Cardiac atrium fibroblast (primary cell): ENCODE data around the gene ZNF223. TPM values are rescaled to one million over a fixed set of nuclear protein-coding genes. Genes with fewer than 3 reads are reported as not detected.

ENCODE experiments used
- total RNA-seq: library from RNA; depleted of rRNA; stranded (reverse); fragments of >200 nt; gene quantifications from 2 replicates; pipeline ENCODE4 v1.2.3, GENCODE V29; 2015

ZNF223 gene
- total RNA-seq = 3.1 and 3.9 TPM in 2 replicates

GRCh38 chr19:44051650-44052402 lies at the start of gene ZNF223:
Gene ZNF223, plus strand, starts transcription at chr19:44052036. Its CDS starts 3,141 bp downstream, at chr19:44055177.

GRCh38 chr19:44002566-44003460 lies 49.0 kb upstream of the ZNF223 start, which contains the start of gene ZNF230:
Gene ZNF230, plus strand, starts transcription at chr19:44002957. Its CDS starts 4,122 bp downstream, at chr19:44007079.

GRCh38 chr19:44025217-44025936 lies 26.5 kb upstream of the ZNF223 start, which contains the start of gene ZNF222:
Gene ZNF222, plus strand, starts transcription at chr19:44025379. Its CDS starts 58 bp downstream, at chr19:44025437.

GRCh38 chr19:44071824-44072542 lies 20.1 kb downstream of the ZNF223 start, which contains the start of gene ZNF284:
Gene ZNF284, plus strand, starts transcription at chr19:44072159. Its CDS starts 4,231 bp downstream, at chr19:44076390.

GRCh38 chr19:44093931-44094765 lies 42.3 kb downstream of the ZNF223 start, which contains the start of gene ZNF224:
Gene ZNF224, plus strand, starts transcription at chr19:44094361. Its CDS starts 3,513 bp downstream, at chr19:44097874.

GRCh38 chr19:44113138-44113783 lies 61.4 kb downstream of the ZNF223 start, which contains the start of gene ZNF225:
Gene ZNF225, plus strand, starts transcription at chr19:44113399. Its CDS starts 2,429 bp downstream, at chr19:44115828.

Other genes starting within 250 kb of the ZNF223 start
- gene LYPD5, start 249.6 kb upstream of the ZNF223 start, total RNA-seq = 3.2 TPM in 1 of 2 replicates, not detected in the other
- gene ZNF283, start 224.7 kb upstream of the ZNF223 start, total RNA-seq = 4.7 and 6.3 TPM in 2 replicates
- gene ZNF404, start 168.1 kb upstream of the ZNF223 start, total RNA-seq = 2.7 and 6.0 TPM in 2 replicates
- gene ZNF45, start 116.8 kb upstream of the ZNF223 start, total RNA-seq = 4.7 and 9.4 TPM in 2 replicates
- gene ZNF221, start 100.8 kb upstream of the ZNF223 start, total RNA-seq = 2.7 and 7.5 TPM in 2 replicates
- gene ZNF155, start 67.8 kb upstream of the ZNF223 start, total RNA-seq = 3.2 and 5.3 TPM in 2 replicates
- gene ZNF230, start 49.1 kb upstream of the ZNF223 start, total RNA-seq = 1.5 and 2.5 TPM in 2 replicates
- 3.4 and 3.6 TPM in 2 replicates for gene ZNF222, start 26.7 kb upstream of the ZNF223 start, total RNA-seq
- 2.4 and 4.0 TPM in 2 replicates for gene ZNF284, start 20.1 kb downstream of the ZNF223 start, total RNA-seq
- gene ZNF224, start 42.3 kb downstream of the ZNF223 start, total RNA-seq = 7.0 and 32.3 TPM in 2 replicates
- 3.4 and 6.3 TPM in 2 replicates for gene ZNF225, start 61.4 kb downstream of the ZNF223 start, total RNA-seq
- 4.2 and 5.3 TPM in 2 replicates for gene ZNF234, start 89.5 kb downstream of the ZNF223 start, total RNA-seq
- 23.7 and 23.8 TPM in 2 replicates for gene ZNF226, start 113.1 kb downstream of the ZNF223 start, total RNA-seq
- gene ZNF227, start 160.5 kb downstream of the ZNF223 start, total RNA-seq = 8.1 and 10.4 TPM in 2 replicates
- not detected in 2 replicates for gene ZNF233, start 207.8 kb downstream of the ZNF223 start, total RNA-seq